IMR-90 (cell line): ENCODE results near the gene CEP20. TPM values are rescaled to one million over a fixed set of nuclear protein-coding genes. Genes with fewer than 3 reads are reported as not detected.

ENCODE experiments used
- ATAC-seq: fragments of 200-7000 bp; cut with Tn5 transposase; 2 replicates; pipeline ENCODE4 v1.9.1; 2020; ENCODE audit warnings: low read depth, mild to moderate bottlenecking, moderate library complexity
- BruUV-seq: library from RNA; stranded (reverse); fragments of 400-500 nt; replicated peaks from 2 replicates; lab custom pipeline; 2021; lab: Mats Ljungman, UMichigan
- CTCF ChIA-PET: fragments of 300-600 bp; formaldehyde crosslinking; extraction: SDS; loops from one replicate; lab custom pipeline; 2021; ENCODE audit warnings: antibody characterized with exemption; lab: Yijun Ruan, JAX
- POLR2A ChIA-PET: fragments of 300-600 bp; sonication (Branson Sonifier 250); formaldehyde crosslinking; loops from one replicate; lab custom pipeline; 2022; ENCODE audit warnings: antibody characterized with exemption; ENCODE audit not compliant: unreplicated experiment; lab: Charles Lee
- DNase-seq: peaks from one replicate; pipeline ENCODE4 v3.0.0; 2013
- H2AFZ ChIP-seq: replicated peaks from 2 replicates; pipeline ENCODE3; 2013; ENCODE audit warnings: low read length, mild to moderate bottlenecking; ENCODE audit not compliant: poor library complexity
- H2AK5ac ChIP-seq: 2 replicates; pipeline ENCODE4 v1.6.1; 2013; ENCODE audit warnings: low read depth, low read length, inconsistent platforms
- H2AK9ac ChIP-seq: replicated peaks from 2 replicates; pipeline ENCODE3; 2013; ENCODE audit warnings: mild to moderate bottlenecking, low read depth, low read length, moderate library complexity; ENCODE audit not compliant: poor library complexity
- H2BK120ac ChIP-seq: 2 replicates; pipeline ENCODE4 v1.6.1; 2013; ENCODE audit warnings: low read depth, low read length, inconsistent platforms
- H2BK15ac ChIP-seq: 3 replicates; pipeline ENCODE4 v1.6.1; 2013; ENCODE audit warnings: low read depth, low read length, inconsistent platforms
- H2BK20ac ChIP-seq: 2 replicates; pipeline ENCODE4 v1.6.1; 2013; ENCODE audit warnings: low read depth, mild to moderate bottlenecking, inconsistent platforms, low read length, moderate library complexity
- H2BK5ac ChIP-seq: 2 replicates; pipeline ENCODE4 v1.6.1; 2013; ENCODE audit warnings: mild to moderate bottlenecking, low read depth, low read length, inconsistent platforms; ENCODE audit not compliant: poor library complexity, severe bottlenecking
- H3K14ac ChIP-seq: replicated peaks from 2 replicates; pipeline ENCODE4 v1.6.1; 2013; ENCODE audit warnings: low read depth, low read length, inconsistent platforms
- H3K18ac ChIP-seq: 2 replicates; pipeline ENCODE4 v1.6.1; 2013; ENCODE audit warnings: low read depth, low read length, control low read depth
- H3K23ac ChIP-seq: 2 replicates; pipeline ENCODE4 v1.6.1; 2013; ENCODE audit warnings: low read depth, low read length, inconsistent platforms
- H3K27ac ChIP-seq: 2 replicates; pipeline ENCODE4 v1.5.1; 2013; ENCODE audit warnings: mild to moderate bottlenecking, control low read depth, low read length; ENCODE audit not compliant: insufficient read depth
- H3K27me3 ChIP-seq: 2 replicates; pipeline ENCODE4 v1.6.1; 2013; ENCODE audit warnings: low read length; ENCODE audit not compliant: control insufficient read depth, insufficient read depth
- H3K36me3 ChIP-seq: 2 replicates; pipeline ENCODE4 v1.6.1; 2013; ENCODE audit warnings: low read length, mixed read lengths; ENCODE audit not compliant: control insufficient read depth, insufficient read depth
- H3K4ac ChIP-seq: 2 replicates; pipeline ENCODE4 v1.6.1; 2013; ENCODE audit warnings: low read depth, low read length, inconsistent platforms
- H3K4me1 ChIP-seq: 2 replicates; pipeline ENCODE4 v1.6.1; 2013; ENCODE audit warnings: low read length, mixed read lengths; ENCODE audit not compliant: control insufficient read depth, insufficient read depth
- H3K4me2 ChIP-seq: 2 replicates; pipeline ENCODE4 v1.6.1; 2013; ENCODE audit warnings: low read depth, mild to moderate bottlenecking, control low read depth, low read length, moderate library complexity
- H3K4me3 ChIP-seq: 2 replicates; pipeline ENCODE4 v1.5.1; 2013; ENCODE audit warnings: low read depth, mild to moderate bottlenecking, control low read depth, low read length, moderate library complexity; ENCODE audit not compliant: insufficient read depth
- H3K56ac ChIP-seq: 2 replicates; pipeline ENCODE4 v1.6.1; 2013; ENCODE audit warnings: low read length, inconsistent platforms; ENCODE audit not compliant: insufficient read depth; ENCODE audit errors: extremely low read depth
- H3K79me1 ChIP-seq, 2 experiments: 2 replicates each; pipeline ENCODE4 v1.6.1; 2013; ENCODE audit warnings: low read length in 2 of 2, inconsistent platforms in 1 of 2, low read depth in 1 of 2
- H3K9ac ChIP-seq: 2 replicates; pipeline ENCODE4 v1.6.1; 2013; ENCODE audit warnings: low read depth, low read length, control low read depth
- H3K9me1 ChIP-seq: 2 replicates; pipeline ENCODE4 v1.6.1; 2013; ENCODE audit warnings: low read length, inconsistent platforms; ENCODE audit not compliant: insufficient read depth
- H3K9me3 ChIP-seq: 2 replicates; pipeline ENCODE4 v1.6.1; 2013; ENCODE audit warnings: low read length; ENCODE audit not compliant: control insufficient read depth, insufficient read depth
- H4K20me1 ChIP-seq: 2 replicates; pipeline ENCODE4 v1.6.1; 2013; ENCODE audit warnings: low read length, inconsistent platforms; ENCODE audit not compliant: insufficient read depth
- H4K5ac ChIP-seq: 2 replicates; pipeline ENCODE4 v1.6.1; 2013; ENCODE audit warnings: mild to moderate bottlenecking, low read depth, low read length, control low read depth
- H4K8ac ChIP-seq, 2 experiments: 2 replicates each; pipeline ENCODE4 v1.6.1; 2013; ENCODE audit warnings: low read depth in 2 of 2, low read length in 2 of 2, control low read depth in 1 of 2, inconsistent platforms in 1 of 2
- H4K91ac ChIP-seq: 2 replicates; pipeline ENCODE4 v1.6.1; 2013; ENCODE audit warnings: low read depth, low read length, inconsistent platforms; ENCODE audit not compliant: insufficient read depth
- WGBS, 2 experiments: methylation state at CpG; one replicate each; pipeline versions ENCODE4 v1.1.5 to v1.1.7; 2013; ENCODE audit warnings: missing lambda C conversion rate in 2 of 2; ENCODE audit not compliant: insufficient read length in 1 of 2; ENCODE audit errors: extremely low coverage in 2 of 2; 5-methylcytosine and 5-hydroxymethylcytosine counted together
- dilution Hi-C: fragments of 300-500 bp; cut with HindIII; formaldehyde crosslinking; loops from one replicate; pipeline ENCODE4 v1.14.3; 2018; ENCODE audit warnings: low sequenced_read_pairs; ENCODE audit not compliant: unreplicated experiment
- in situ Hi-C: fragments of 300-500 bp; cut with MboI; formaldehyde crosslinking; loops from 3 replicates; pipeline ENCODE4 v1.14.3; 2019; ENCODE audit warnings: low sequenced_read_pairs, inconsistent platforms, mixed read lengths
- intact Hi-C: fragments of 100-400 bp; cut with micrococcal nuclease; formaldehyde crosslinking; loops from 2 replicates; pipeline ENCODE4 v1.10.0; 2022
- polyA plus RNA-seq, 3 experiments: library from polyadenylated mRNA; depleted of rRNA; stranded (reverse); fragments of >200 nt; gene quantifications; 2 replicates each; pipeline ENCODE4 v1.2.3, GENCODE V29; 2012; ENCODE audit warnings: low replicate concordance in 1 of 3
- total RNA-seq: library from RNA; depleted of rRNA; stranded (reverse); fragments of >200 nt; gene quantifications from 2 replicates; pipeline ENCODE4 v1.2.3, GENCODE V29; 2012
- TF ChIP-seq, protein P1 (sequence below): fragments of 150-350 bp; IDR thresholded peaks from 2 replicates; pipeline ENCODE4 v1.6.1; 2017; ENCODE audit warnings: mild to moderate bottlenecking, antibody characterized with exemption, low read length, low read depth

CEP20 gene
- total and polyA plus RNA-seq, 2 of the 4 experiments (the other 2 are of a cell fraction), result 28.8 to 40.1 TPM

DNA sequence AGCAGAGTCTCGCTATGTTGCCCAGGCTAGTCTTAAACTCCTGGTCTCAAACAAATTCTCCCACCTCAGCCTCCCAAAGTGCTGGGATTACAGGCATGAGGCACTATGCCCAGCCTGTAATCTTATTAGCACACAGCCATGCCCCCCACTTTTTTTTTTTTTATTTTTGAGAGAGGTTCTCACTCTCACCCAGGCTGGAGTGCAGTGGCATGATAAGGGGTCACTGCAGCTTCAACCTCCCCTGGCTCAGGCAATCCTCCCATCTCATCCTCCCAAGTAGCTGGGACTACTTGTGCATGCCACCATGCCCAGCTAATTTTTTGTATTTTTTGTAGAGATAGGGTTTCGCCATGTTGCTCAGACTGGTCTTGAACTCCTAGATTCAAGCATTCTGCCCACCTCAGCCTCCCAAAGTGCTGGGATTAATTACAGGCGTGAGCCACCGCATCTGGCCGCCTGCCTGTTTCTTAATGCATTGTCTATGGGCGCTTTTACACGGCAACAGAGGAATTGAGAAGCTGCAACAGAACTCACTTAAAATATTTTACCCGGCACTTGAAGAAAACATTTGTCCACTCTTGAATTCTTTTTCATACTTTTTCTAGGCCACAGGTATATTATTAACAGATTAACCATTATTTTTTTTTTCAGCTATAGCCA, 8.8 kb upstream of the CEP20 start:
- TF ChIP-seq, protein P1, sequence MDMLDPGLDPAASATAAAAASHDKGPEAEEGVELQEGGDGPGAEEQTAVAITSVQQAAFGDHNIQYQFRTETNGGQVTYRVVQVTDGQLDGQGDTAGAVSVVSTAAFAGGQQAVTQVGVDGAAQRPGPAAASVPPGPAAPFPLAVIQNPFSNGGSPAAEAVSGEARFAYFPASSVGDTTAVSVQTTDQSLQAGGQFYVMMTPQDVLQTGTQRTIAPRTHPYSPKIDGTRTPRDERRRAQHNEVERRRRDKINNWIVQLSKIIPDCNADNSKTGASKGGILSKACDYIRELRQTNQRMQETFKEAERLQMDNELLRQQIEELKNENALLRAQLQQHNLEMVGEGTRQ, result no peak
- Histone ChIP-seq H2BK15ac (peak overlapping the region; percentile 59; the same call in 2 of the 3 replicates), H2AK9ac (peak overlapping the region; percentile 76), H3K9ac (no peak overlapping the region), H3K79me1 (peaks cover 0 to 11% of the 10 kb centered on the region in 2 experiments; a peak in 1 of 4 replicates), H2BK20ac (peak overlapping the region; percentile 83), H2AFZ (no peak overlapping the region), H3K23ac (no peak overlapping the region), H3K4me1 (peaks cover 7% of the 10 kb centered on the region), H3K36me3 (no peaks in the 10 kb centered on the region), H3K18ac (no peak overlapping the region; the same call in 1 of the 2 replicates), H3K4ac (no peak overlapping the region), H3K4me2 (no peak overlapping the region; the same call in 1 of the 2 replicates), H2BK5ac (peak overlapping the region; percentile 87), H2AK5ac (peak overlapping the region; percentile 33; the same call in 1 of the 2 replicates), H3K9me1 (peaks cover 16% of the 10 kb centered on the region), H4K8ac (peak overlapping the region in 1 of 2 experiments; percentile 78; a peak in 2 of 4 replicates), H3K9me3 (no peaks in the 10 kb centered on the region), H4K91ac (0 out of 2 replicates have a peak overlapping the region, but pooled peaks have one; percentile 89), H3K56ac (no peak overlapping the region), H4K5ac (0 out of 2 replicates have a peak overlapping the region, but pooled peaks have one; percentile 12), H3K4me3 (no peak overlapping the region), H3K27ac (no peak overlapping the region), H3K14ac (no peak overlapping the region), H2BK120ac (peak overlapping the region; percentile 93; the same call in 1 of the 2 replicates), H3K27me3 (no peaks in the 10 kb centered on the region), H4K20me1 (no peaks in the 10 kb centered on the region)
- WGBS, 2 experiments, result 87% methylated on average over 5 of the region's 8 CpGs; no CpG with 5 or more reads in 1 of the 2 experiments
- intact Hi-C loops, result no loop called here
- in situ Hi-C loops, result loop anchor here (25.0 kb wide), 1 partner anchor 115 kb away; no protein-coding TSS in a partner anchor
- no TSS peak for BruUV-seq
- ATAC-seq, result no peak
- no peak for DNase-seq
- dilution Hi-C loops, result no loop called here
- ChIA-PET POLR2A (interaction anchor here (0.6 kb wide), 1 partner anchor 102 kb away, joined by 5 read pairs; no protein-coding TSS in a partner anchor), CTCF (no interaction called here)
